GM19043 (cell line): Measurements from ENCODE around the gene CTPS2.
"Not testable (repeated sequence)": the region's sequence is repeated elsewhere in the genome, so short reads cannot be mapped to it uniquely, and the experiment has no call there.

Experiments
- ATAC-seq: cut with Tn5 transposase; IDR thresholded peaks from one replicate; pipeline ENCODE4 v1.9.1; 2021; ENCODE audit warnings: low read depth; ENCODE audit not compliant: unreplicated experiment

The CTPS2 gene

DNA sequence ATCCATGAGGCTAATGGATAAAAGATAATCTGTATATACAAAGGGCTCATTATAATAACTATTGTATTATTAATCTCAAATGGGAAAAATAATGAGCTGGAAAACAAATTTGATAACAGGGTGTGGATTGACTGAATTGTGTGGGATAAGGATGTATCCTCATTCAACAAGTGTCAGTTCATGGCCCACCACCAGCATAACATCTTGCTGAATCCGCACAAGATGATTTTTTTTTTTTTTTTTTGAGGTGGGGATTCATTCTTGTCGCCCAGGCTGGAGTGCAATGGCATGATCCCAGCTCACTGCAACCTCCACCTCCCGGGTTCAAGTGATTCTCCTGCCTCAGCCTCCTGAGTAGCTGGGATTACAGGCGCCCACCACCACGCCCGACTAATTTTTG lies 3.2 kb upstream of the CTPS2 start:
- not testable (repeated sequence) for ATAC-seq

DNA sequence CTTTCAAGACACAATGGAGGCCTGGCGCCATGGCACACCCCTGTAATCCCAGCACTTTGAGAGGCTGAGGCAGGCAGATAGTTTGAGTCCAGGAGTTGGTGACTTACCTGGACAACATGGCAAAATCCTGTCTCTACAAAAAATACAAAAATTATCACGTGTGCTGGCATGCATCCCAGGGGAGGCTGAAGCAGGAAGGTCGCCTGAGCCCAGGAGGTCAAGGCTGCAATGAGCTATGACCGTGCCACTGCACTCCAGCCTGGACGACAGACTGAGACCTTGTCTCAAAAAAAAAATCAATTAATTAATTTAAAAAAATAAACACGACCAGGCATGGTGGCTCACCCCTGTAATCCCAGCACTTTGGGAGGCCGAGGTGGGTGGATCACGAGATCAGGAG lies 2.0 kb upstream of the CTPS2 start:
- no peak for ATAC-seq

GRCh38 chrX:16711893-16712547 lies 449 bp downstream of the CTPS2 start:
- peak; percentile 20 for ATAC-seq

GRCh38 chrX:16711219-16711811 lies 1.2 kb downstream of the CTPS2 start:
- no peak for ATAC-seq

DNA sequence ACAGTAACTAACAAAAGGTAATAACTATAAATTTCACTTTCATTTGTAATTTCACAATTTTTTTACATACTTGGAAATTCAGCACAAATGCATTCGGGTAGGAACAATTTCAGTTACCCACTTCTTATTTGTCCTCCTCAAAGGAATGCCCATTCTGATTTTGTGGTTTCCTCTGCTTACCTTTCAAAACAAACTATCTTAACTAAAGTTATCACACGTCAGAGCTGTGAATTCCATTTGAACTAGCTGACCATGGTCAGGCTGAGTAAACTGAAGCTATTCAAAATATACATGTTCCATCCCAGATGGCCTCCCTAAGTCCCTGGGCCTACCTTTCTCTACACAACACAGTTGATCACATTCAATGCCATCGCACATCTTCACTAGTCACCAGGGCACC lies 4.5 kb downstream of the CTPS2 start:
- ATAC-seq = no peak

DNA sequence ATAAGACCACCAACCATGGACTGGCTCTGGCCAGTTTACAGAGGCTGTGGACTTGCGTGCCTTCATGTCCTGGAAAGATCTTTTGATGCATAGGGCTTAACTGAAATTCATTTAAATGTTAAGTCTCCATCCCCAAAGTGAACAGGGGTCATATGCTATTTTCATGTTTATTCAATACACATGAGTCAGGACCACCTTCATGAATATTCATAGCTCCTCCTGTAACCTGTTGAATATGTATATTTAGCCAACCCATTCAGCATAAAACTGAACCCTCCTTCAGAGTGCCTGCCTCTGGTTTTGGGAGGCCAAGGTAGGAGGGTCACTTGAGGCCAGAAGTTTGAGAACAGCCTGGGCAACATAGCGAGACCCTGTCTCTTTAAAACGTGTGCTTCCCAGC lies 7.1 kb downstream of the CTPS2 start:
- no peak for ATAC-seq

- no peak for ATAC-seq
Observed at GRCh38 chrX:16702700-16703599, 9.5 kb downstream of the CTPS2 start.

- ATAC-seq = no peak
Observed at GRCh38 chrX:16700734-16701133, 11.7 kb downstream of the CTPS2 start.

GRCh38 chrX:16699389-16699788 lies 13.1 kb downstream of the CTPS2 start:
- ATAC-seq = no peak

DNA sequence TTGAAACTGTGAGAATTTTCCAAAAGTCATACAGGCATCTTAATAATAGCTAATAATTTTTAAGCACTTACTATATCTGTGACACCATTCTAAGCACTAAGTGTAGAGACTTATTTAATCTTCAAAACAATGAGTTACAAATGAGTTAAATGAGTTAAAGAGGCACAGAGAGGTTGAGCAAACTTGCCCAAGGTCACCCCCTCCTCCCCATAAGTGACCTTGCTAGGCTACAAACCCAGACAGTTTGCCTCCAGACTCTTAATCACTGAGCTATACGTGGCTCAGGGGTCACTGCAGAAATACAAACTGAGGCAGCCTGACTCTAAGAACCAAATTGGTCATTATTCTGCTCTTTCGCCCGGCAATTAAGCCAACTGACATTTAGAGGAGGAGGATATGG lies 15.5 kb downstream of the CTPS2 start:
- no peak for ATAC-seq

DNA sequence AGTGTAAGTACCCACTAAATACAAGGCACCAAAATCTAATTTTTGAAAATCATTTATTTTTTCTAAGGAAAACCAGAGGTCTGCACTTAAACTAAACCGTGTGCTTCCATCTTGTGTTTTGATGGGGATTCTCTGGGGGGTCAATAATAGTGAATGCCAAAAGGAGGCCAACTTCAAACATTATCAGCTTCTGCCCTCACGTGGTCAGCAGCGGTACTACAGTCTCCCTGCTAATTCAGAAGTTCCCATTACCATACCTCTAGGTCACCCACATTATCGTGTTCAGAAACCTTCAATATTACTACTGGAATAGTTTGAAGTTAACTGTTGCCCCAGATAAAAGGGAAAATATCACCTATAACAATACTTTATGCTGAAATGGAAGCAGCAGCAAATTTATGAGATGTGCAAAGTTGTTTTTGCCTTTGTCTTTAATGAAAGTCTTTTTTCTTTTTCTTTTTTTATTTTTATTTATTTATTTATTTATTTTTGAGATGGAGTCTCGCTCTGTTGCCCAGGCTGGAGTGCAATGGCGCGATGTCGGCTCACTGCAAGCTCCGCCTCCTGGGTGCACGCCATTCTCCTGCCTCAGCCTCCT lies 17.3 kb downstream of the CTPS2 start:
- no peak for ATAC-seq

- ATAC-seq = no peak
Observed at GRCh38 chrX:16687514-16687913, 25.0 kb downstream of the CTPS2 start.

GRCh38 chrX:16683007-16683664 lies 29.3 kb downstream of the CTPS2 start:
- no peak for ATAC-seq

GRCh38 chrX:16678689-16679088 lies 33.8 kb downstream of the CTPS2 start:
- no peak for ATAC-seq

- ATAC-seq = no peak
Observed at GRCh38 chrX:16671005-16671404, 41.5 kb downstream of the CTPS2 start.

DNA sequence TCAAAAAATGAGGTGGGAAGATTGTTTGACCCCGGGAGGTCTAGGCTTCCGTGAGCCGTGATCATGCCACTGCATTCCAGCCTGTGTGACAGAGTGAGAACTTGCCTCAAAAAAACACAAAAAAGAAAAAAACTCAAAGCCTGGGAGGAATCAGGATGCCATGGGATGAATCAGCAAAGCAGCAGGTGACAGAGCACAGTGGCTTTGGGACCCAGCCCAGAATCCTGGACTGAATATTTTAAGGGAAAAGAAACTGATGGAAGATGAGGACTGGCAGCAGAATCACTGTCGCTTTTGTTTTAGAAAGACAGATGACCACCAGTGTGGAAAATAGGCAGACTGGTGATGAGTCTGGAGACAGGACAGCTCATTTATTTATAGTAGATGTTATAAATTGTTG lies 45.9 kb downstream of the CTPS2 start:
- no peak for ATAC-seq

DNA sequence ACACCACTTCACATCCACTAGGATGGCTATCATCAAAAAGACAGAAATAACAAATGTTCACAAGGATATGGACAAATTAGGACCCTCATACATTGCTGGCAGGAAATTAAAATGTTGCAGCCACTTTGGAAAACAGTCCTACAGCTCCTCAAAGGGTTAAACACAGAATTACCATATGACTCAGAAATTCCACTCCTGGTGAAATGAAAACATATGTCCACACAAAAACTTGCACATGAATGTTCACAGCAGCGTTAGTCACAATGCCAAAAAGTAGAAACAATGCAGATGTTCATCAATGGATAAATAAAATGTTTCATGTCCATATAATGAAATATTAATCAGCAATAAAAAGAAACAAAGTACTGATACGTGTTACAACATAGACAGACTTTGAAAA lies 47.4 kb downstream of the CTPS2 start:
- ATAC-seq = no peak

- no peak for ATAC-seq
Observed at GRCh38 chrX:16664626-16665025, 47.8 kb downstream of the CTPS2 start.

- ATAC-seq = no peak
Observed at GRCh38 chrX:16664074-16664473, 48.4 kb downstream of the CTPS2 start.

DNA sequence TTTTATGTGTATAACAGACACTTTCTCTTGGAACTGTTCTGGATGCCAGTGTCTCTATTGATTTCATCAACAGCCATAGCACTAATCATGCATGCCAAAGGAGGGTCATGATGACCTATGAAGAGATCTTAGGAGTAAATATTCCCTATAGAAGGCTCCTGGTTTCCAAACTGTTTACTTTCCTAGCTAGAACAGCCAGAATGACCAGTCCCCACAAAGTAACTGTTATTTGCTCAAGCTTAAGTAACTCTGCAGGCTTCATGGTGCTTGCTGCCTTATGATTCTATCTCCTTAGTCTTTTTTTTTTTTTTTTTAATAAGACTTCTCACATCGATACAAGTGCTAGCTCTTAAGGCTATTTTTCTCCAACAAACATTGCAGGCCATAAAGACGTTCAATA lies 50.1 kb downstream of the CTPS2 start:
- ATAC-seq = no peak

- ATAC-seq = no peak
Observed at GRCh38 chrX:16661495-16661894, 51.0 kb downstream of the CTPS2 start.
